GM12878 (cell line): ENCODE data around the gene CYP26A1.

ENCODE experiments used
- FOS ChIP-seq: IDR thresholded peaks from 3 replicates; pipeline ENCODE4 v1.6.1; 2011; ENCODE audit warnings: borderline replicate concordance; ENCODE audit not compliant: insufficient read length; ENCODE audit errors: extremely low read depth
- PAX8 ChIP-seq: fragments of 450-650 bp; IDR thresholded peaks from 2 replicates; pipeline ENCODE4 v1.6.1; 2017; ENCODE audit warnings: mild to moderate bottlenecking, moderate library complexity
- POLR2A ChIP-seq: IDR thresholded peaks from 2 replicates; pipeline ENCODE4 v1.6.1; 2011; ENCODE audit warnings: low read depth, mild to moderate bottlenecking, low read length
- RCOR1 ChIP-seq: conservative IDR thresholded peaks from 2 replicates; pipeline ENCODE4 v1.6.1; 2012; ENCODE audit warnings: low read depth, low read length, improper control_type of control experiment
- TF ChIP-seq, protein P1 (sequence below), 3 experiments: IDR thresholded peaks in 2 of 3; conservative IDR thresholded peaks in 1 of 3; 2 replicates each; pipeline ENCODE4 v1.5.1; 2011; ENCODE audit warnings: low read depth in 3 of 3, low read length in 3 of 3, mild to moderate bottlenecking in 3 of 3, control low read depth in 2 of 3, moderate library complexity in 2 of 3, inconsistent platforms in 1 of 3, mixed read lengths in 1 of 3; ENCODE audit not compliant: control insufficient read depth in 2 of 3, insufficient read depth in 1 of 3; ENCODE audit errors: extremely low read depth in 1 of 3

DNA sequence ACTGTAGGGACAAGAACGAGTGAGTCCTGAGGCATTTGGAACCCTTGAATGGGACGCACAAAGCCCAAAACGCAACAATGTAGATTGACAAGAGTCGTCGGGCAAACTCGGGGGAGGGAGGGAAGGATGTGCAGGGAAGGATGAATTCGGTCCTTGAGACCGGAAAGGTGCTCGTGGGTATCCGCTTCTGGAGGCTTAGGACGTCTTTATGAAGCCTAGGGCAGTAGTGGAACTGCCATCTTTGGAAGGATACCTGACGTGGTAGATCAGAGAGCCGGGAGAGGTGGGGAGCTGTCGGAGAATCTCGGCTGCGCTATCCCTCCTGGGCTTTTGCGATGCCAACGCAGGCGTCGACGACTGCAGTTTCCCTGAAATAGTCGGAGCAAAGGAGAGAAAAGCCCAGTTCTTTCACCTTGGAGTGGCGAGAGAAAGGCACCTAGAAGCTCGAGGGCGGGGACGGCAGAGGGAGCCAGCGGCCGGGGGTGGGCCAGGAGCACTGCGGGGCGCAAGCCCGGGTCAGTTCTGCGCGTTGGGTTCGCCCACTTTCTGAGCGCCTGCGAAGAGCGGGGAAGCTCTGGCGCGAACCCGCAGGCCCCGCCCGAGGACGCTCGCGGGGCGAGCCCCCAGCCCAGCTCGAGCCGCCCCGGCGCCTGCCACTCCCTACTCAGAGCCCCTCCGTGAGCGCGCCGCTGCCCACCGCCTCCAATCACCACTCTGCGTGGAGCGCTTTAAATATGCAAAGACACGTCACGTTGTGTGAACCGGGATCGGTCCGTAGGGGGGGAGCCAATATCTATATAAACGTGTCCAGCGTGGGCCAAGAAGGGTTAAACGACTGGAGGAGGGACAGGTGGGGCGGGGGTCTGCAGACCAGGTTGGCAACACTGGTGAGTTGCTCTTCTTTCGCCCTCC, 13.5 kb upstream of the CYP26A1 start, which contains the start of gene CYP26C1:
- TF ChIP-seq, protein P1, sequence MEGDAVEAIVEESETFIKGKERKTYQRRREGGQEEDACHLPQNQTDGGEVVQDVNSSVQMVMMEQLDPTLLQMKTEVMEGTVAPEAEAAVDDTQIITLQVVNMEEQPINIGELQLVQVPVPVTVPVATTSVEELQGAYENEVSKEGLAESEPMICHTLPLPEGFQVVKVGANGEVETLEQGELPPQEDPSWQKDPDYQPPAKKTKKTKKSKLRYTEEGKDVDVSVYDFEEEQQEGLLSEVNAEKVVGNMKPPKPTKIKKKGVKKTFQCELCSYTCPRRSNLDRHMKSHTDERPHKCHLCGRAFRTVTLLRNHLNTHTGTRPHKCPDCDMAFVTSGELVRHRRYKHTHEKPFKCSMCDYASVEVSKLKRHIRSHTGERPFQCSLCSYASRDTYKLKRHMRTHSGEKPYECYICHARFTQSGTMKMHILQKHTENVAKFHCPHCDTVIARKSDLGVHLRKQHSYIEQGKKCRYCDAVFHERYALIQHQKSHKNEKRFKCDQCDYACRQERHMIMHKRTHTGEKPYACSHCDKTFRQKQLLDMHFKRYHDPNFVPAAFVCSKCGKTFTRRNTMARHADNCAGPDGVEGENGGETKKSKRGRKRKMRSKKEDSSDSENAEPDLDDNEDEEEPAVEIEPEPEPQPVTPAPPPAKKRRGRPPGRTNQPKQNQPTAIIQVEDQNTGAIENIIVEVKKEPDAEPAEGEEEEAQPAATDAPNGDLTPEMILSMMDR (IDR thresholded peaks at IDR 0.05 in 2 of 3, conservative IDR thresholded peaks at IDR 0.05 in 1 of 3; ENCODE audit: control insufficient read depth in 2 of 3, extremely low read depth in 1 of 3, insufficient read depth in 1 of 3, low read depth in 3 of 3, low read length in 3 of 3), result no peak
- TF ChIP-seq POLR2A (no peak), PAX8 (no peak), RCOR1 (no peak), FOS (no peak)
